Measurements from ENCODE around the gene ULK1. TPM values are rescaled to one million over a fixed set of nuclear protein-coding genes. Genes with fewer than 3 reads are reported as not detected.
"Not testable (repeated sequence)": the region's sequence is repeated elsewhere in the genome, so short reads cannot be mapped to it uniquely, and the experiment has no call there.

ULK1 gene
- total RNA-seq, 1 donor from 2014 or later = 25.3 TPM

GRCh38 chr12:131949431-131950181 is 55.2 kb downstream of the ULK1 start, which contains the start of gene EP400:
Gene EP400 (plus strand): TSS chr12:131949942. CDS start chr12:131960620, 10,678 bp downstream.
- Mint-ChIP-seq H3K27ac (peak within 1 kb of the TSS; percentile 92), H3K4me3 (peak within 1 kb of the TSS; percentile 87), H3K4me1 (peaks cover 26% of the 10 kb centered on the region), H3K9me3 (no peaks in the 10 kb centered on the region), H3K36me3 (ENCODE audit: low read depth) (peaks cover 13% of the 10 kb centered on the region), H3K27me3 (no peaks in the 10 kb centered on the region)
- intact Hi-C loops (cut with micrococcal nuclease) = loop anchor here (1.0 to 10.0 kb wide), 5 partner anchors 20 to 1075 kb away; partner anchors contain the start of genes PUS1 and RAN
- DNase-seq = peak; percentile 98

- intact Hi-C loops (cut with micrococcal nuclease) = no loop called here
- H3K9me3 Mint-ChIP-seq = no peaks in the 10 kb centered on the region
- peaks cover 26% of the 10 kb centered on the region for H3K4me1 Mint-ChIP-seq
- peak; percentile 83 for DNase-seq
- peak overlapping the region; percentile 92 for H3K27ac Mint-ChIP-seq
- peak overlapping the region; percentile 87 for H3K4me3 Mint-ChIP-seq
- H3K27me3 Mint-ChIP-seq = no peaks in the 10 kb centered on the region
- H3K36me3 Mint-ChIP-seq (ENCODE audit: low read depth) = peaks cover 10% of the 10 kb centered on the region
Measured at GRCh38 chr12:131950182-131950913, 55.9 kb downstream of the ULK1 start.

- H3K27ac Mint-ChIP-seq; intact Hi-C loops (cut with micrococcal nuclease): not testable (repeated sequence)
- peaks cover 24% of the 10 kb centered on the region for H3K4me1 Mint-ChIP-seq
Measured at GRCh38 chr12:131953810-131954209, 59.4 kb downstream of the ULK1 start.

GRCh38 chr12:131954460-131954859 is 60.0 kb downstream of the ULK1 start:
- H3K4me1 Mint-ChIP-seq = peaks cover 24% of the 10 kb centered on the region
- not testable (repeated sequence) for DNase-seq

More at GRCh38 chr12:131953810-131954209, 59.4 kb downstream of the ULK1 start:
- H3K9me3 Mint-ChIP-seq, H3K4me3 Mint-ChIP-seq, H3K27me3 Mint-ChIP-seq, DNase-seq: not testable (repeated sequence)
- H3K36me3 Mint-ChIP-seq (ENCODE audit: low read depth) = peaks cover 10% of the 10 kb centered on the region

GRCh38 chr12:131959116-131959515 is 64.7 kb downstream of the ULK1 start:
- no peaks in the 10 kb centered on the region for H3K27me3 Mint-ChIP-seq
- H3K4me3 Mint-ChIP-seq = no peak overlapping the region
- intact Hi-C loops (cut with micrococcal nuclease) = no loop called here
- peaks cover 17% of the 10 kb centered on the region for H3K36me3 Mint-ChIP-seq (ENCODE audit: low read depth)
- no peaks in the 10 kb centered on the region for H3K9me3 Mint-ChIP-seq
- no peak overlapping the region for H3K27ac Mint-ChIP-seq
- no peak for DNase-seq
- peaks cover 26% of the 10 kb centered on the region for H3K4me1 Mint-ChIP-seq

More at GRCh38 chr12:131954460-131954859, 60.0 kb downstream of the ULK1 start:
- H3K36me3 Mint-ChIP-seq (ENCODE audit: low read depth) = peaks cover 10% of the 10 kb centered on the region
- H3K27me3 Mint-ChIP-seq; H3K27ac Mint-ChIP-seq; H3K4me3 Mint-ChIP-seq; intact Hi-C loops (cut with micrococcal nuclease); H3K9me3 Mint-ChIP-seq: not testable (repeated sequence)

GRCh38 chr12:131959641-131960589 is 65.5 kb downstream of the ULK1 start:
- H3K27ac Mint-ChIP-seq = no peak overlapping the region

GRCh38 chr12:131960590-131961325 is 66.3 kb downstream of the ULK1 start:
- H3K36me3 Mint-ChIP-seq (ENCODE audit: low read depth) = peaks cover 22% of the 10 kb centered on the region

More at GRCh38 chr12:131959641-131960589, 65.5 kb downstream of the ULK1 start:
- Mint-ChIP-seq H3K27me3 (no peaks in the 10 kb centered on the region), H3K36me3 (ENCODE audit: low read depth) (peaks cover 19% of the 10 kb centered on the region), H3K4me1 (peaks cover 28% of the 10 kb centered on the region), H3K4me3 (no peak overlapping the region), H3K9me3 (no peaks in the 10 kb centered on the region)
- DNase-seq = no peak
- intact Hi-C loops (cut with micrococcal nuclease) = no loop called here

GRCh38 chr12:131961328-131961727 is 66.9 kb downstream of the ULK1 start:
- Mint-ChIP-seq H3K36me3 (ENCODE audit: low read depth) (peaks cover 19% of the 10 kb centered on the region), H3K4me1 (peaks cover 27% of the 10 kb centered on the region)
- H3K4me3 Mint-ChIP-seq; H3K27me3 Mint-ChIP-seq; intact Hi-C loops (cut with micrococcal nuclease); H3K27ac Mint-ChIP-seq; H3K9me3 Mint-ChIP-seq; DNase-seq: not testable (repeated sequence)

More at GRCh38 chr12:131960590-131961325, 66.3 kb downstream of the ULK1 start:
- DNase-seq; H3K4me3 Mint-ChIP-seq; H3K9me3 Mint-ChIP-seq; H3K27ac Mint-ChIP-seq; H3K27me3 Mint-ChIP-seq; intact Hi-C loops (cut with micrococcal nuclease): not testable (repeated sequence)
- peaks cover 30% of the 10 kb centered on the region for H3K4me1 Mint-ChIP-seq

GRCh38 chr12:131962069-131962468 is 67.6 kb downstream of the ULK1 start:
- Mint-ChIP-seq H3K9me3 (no peaks in the 10 kb centered on the region), H3K36me3 (ENCODE audit: low read depth) (peaks cover 19% of the 10 kb centered on the region), H3K4me1 (peaks cover 27% of the 10 kb centered on the region), H3K27me3 (no peaks in the 10 kb centered on the region), H3K4me3 (no peak overlapping the region), H3K27ac (no peak overlapping the region)
- intact Hi-C loops (cut with micrococcal nuclease) = no loop called here
- DNase-seq = no peak

GRCh38 chr12:131963381-131963780 is 69.0 kb downstream of the ULK1 start:
- Mint-ChIP-seq H3K4me1 (peaks cover 25% of the 10 kb centered on the region), H3K4me3 (no peak overlapping the region), H3K27me3 (no peaks in the 10 kb centered on the region), H3K9me3 (no peaks in the 10 kb centered on the region), H3K27ac (peak overlapping the region; percentile 25), H3K36me3 (ENCODE audit: low read depth) (peaks cover 23% of the 10 kb centered on the region)
- intact Hi-C loops (cut with micrococcal nuclease) = no loop called here
- peak; percentile 71 for DNase-seq

- intact Hi-C loops (cut with micrococcal nuclease) = no loop called here
- peaks cover 24% of the 10 kb centered on the region for H3K36me3 Mint-ChIP-seq (ENCODE audit: low read depth)
- no peak overlapping the region for H3K4me3 Mint-ChIP-seq
- H3K27me3 Mint-ChIP-seq = no peaks in the 10 kb centered on the region
- no peak for DNase-seq
- no peak overlapping the region for H3K27ac Mint-ChIP-seq
- H3K4me1 Mint-ChIP-seq = peaks cover 24% of the 10 kb centered on the region
- no peaks in the 10 kb centered on the region for H3K9me3 Mint-ChIP-seq
Measured at GRCh38 chr12:131965073-131965472, 70.7 kb downstream of the ULK1 start.

GRCh38 chr12:131971226-131971625 is 76.8 kb downstream of the ULK1 start:
- Mint-ChIP-seq H3K4me3 (no peak overlapping the region), H3K27ac (peak overlapping the region; percentile 6), H3K36me3 (ENCODE audit: low read depth) (peaks cover 5% of the 10 kb centered on the region), H3K27me3 (no peaks in the 10 kb centered on the region), H3K9me3 (no peaks in the 10 kb centered on the region), H3K4me1 (peaks cover 9% of the 10 kb centered on the region)
- DNase-seq = no peak
- intact Hi-C loops (cut with micrococcal nuclease) = no loop called here
